OCI-LY3 (cell line): ENCODE measurements around the gene ETV3L.

Experiments used
- H2AFZ ChIP-seq: fragments of 200-600, 300-600 bp; shearing (Covaris generic); 2 replicates; pipeline ENCODE4 v1.6.0; 2014; ENCODE audit warnings: antibody characterized with exemption, low read depth, low read length
- H3K27ac ChIP-seq: fragments of 200-600, 300-600 bp; sonication (generic); 2 replicates; pipeline ENCODE4 v1.5.1; 2014; ENCODE audit warnings: mild to moderate bottlenecking, low read length, moderate library complexity, mixed read lengths
- H3K27me3 ChIP-seq: fragments of 200-600, 300-600 bp; sonication (generic); 2 replicates; pipeline ENCODE4 v1.6.1; 2014; ENCODE audit warnings: low read depth, low read length, mixed read lengths
- H3K36me3 ChIP-seq: fragments of 200-600, 300-600 bp; sonication (generic); replicated peaks from 2 replicates; pipeline ENCODE3; 2014; ENCODE audit warnings: low read depth, low read length, mixed read lengths
- H3K4me1 ChIP-seq: fragments of 300-600, 200-600 bp; sonication (generic); 2 replicates; pipeline ENCODE4 v1.6.1; 2014; ENCODE audit warnings: low read length, mixed read lengths
- H3K4me2 ChIP-seq: fragments of 200-600, 300-600 bp; sonication (generic); 2 replicates; pipeline ENCODE4 v1.6.1; 2014; ENCODE audit warnings: low read length, mixed read lengths
- H3K4me3 ChIP-seq: fragments of 300-600, 200-600 bp; sonication (generic); 2 replicates; pipeline ENCODE4 v1.5.1; 2014; ENCODE audit warnings: antibody characterized with exemption, mild to moderate bottlenecking, low read length, moderate library complexity
- H3K79me2 ChIP-seq: fragments of 300-600, 200-600 bp; shearing (Covaris generic); 2 replicates; pipeline ENCODE4 v1.6.1; 2014; ENCODE audit warnings: mild to moderate bottlenecking, low read length, mixed read lengths
- H3K9ac ChIP-seq: fragments of 300-600, 200-600 bp; shearing (Covaris generic); 2 replicates; pipeline ENCODE4 v1.6.0; 2014; ENCODE audit warnings: mild to moderate bottlenecking, low read length, moderate library complexity
- H3K9me3 ChIP-seq: fragments of 200-600, 300-600 bp; shearing (Covaris generic); 2 replicates; pipeline ENCODE4 v1.6.1; 2014; ENCODE audit warnings: low read length, mixed read lengths; ENCODE audit not compliant: insufficient read depth
- H4K20me1 ChIP-seq: fragments of 200-600, 300-600 bp; sonication (generic); 2 replicates; pipeline ENCODE4 v1.6.1; 2016; ENCODE audit warnings: low read length, mixed read lengths; ENCODE audit not compliant: insufficient read depth
- EZH2phosphoT487 ChIP-seq: fragments of 200-600 bp; shearing (Covaris generic); IDR thresholded peaks from 2 replicates; pipeline ENCODE4 v1.6.1; 2018; ENCODE audit warnings: antibody characterized with exemption, mixed run types, low read depth
- TF ChIP-seq, protein P1 (sequence below): fragments of 200-600, 300-600 bp; sonication (generic); IDR thresholded peaks from 2 replicates; pipeline ENCODE4 v1.5.1; 2014; ENCODE audit warnings: antibody characterized with exemption, low read length, low read depth

Gene ETV3L

DNA sequence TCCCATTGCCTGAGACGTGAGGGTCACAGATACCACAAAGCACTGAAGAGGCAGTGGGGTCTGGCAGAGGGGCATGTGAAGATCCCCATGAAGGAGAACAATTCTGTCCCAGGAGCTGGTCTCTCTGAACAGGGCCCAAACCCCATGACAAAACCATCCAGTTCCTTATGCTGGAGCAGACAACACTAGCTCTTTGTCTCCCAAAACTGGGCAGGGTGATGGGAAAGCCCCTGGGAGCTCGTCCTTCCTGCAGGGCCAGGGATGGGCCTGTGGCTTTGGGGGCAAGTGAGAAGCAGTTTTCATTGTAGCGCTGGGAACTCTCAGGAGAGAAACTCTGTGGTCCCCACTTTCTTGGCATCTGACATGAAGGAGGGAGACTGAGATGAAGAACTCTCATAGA, 8.8 kb downstream of the ETV3L start:
- no peak overlapping the region for H3K27ac ChIP-seq
- H3K36me3 ChIP-seq, result no peaks in the 10 kb centered on the region
- peak overlapping the region; percentile 22; the same call in 1 of the 2 replicates for H2AFZ ChIP-seq
- H3K27me3 ChIP-seq, result no peaks in the 10 kb centered on the region
- H4K20me1 ChIP-seq, result no peaks in the 10 kb centered on the region
- H3K4me3 ChIP-seq, result no peak overlapping the region
- H3K4me2 ChIP-seq, result no peak overlapping the region
- no peak overlapping the region for H3K9ac ChIP-seq
- H3K79me2 ChIP-seq, result no peaks in the 10 kb centered on the region
- TF ChIP-seq EZH2phosphoT487, result no peak
- TF ChIP-seq, protein P1, sequence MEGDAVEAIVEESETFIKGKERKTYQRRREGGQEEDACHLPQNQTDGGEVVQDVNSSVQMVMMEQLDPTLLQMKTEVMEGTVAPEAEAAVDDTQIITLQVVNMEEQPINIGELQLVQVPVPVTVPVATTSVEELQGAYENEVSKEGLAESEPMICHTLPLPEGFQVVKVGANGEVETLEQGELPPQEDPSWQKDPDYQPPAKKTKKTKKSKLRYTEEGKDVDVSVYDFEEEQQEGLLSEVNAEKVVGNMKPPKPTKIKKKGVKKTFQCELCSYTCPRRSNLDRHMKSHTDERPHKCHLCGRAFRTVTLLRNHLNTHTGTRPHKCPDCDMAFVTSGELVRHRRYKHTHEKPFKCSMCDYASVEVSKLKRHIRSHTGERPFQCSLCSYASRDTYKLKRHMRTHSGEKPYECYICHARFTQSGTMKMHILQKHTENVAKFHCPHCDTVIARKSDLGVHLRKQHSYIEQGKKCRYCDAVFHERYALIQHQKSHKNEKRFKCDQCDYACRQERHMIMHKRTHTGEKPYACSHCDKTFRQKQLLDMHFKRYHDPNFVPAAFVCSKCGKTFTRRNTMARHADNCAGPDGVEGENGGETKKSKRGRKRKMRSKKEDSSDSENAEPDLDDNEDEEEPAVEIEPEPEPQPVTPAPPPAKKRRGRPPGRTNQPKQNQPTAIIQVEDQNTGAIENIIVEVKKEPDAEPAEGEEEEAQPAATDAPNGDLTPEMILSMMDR, result no peak
- H3K9me3 ChIP-seq, result no peaks in the 10 kb centered on the region
- peaks cover 24% of the 10 kb centered on the region for H3K4me1 ChIP-seq

GRCh38 chr1:157090196-157090647, 9.4 kb downstream of the ETV3L start:
- no peaks in the 10 kb centered on the region for H4K20me1 ChIP-seq
- no peak overlapping the region for H3K4me3 ChIP-seq
- H3K9ac ChIP-seq, result no peak overlapping the region
- no peak overlapping the region for H3K27ac ChIP-seq
- H3K79me2 ChIP-seq, result no peaks in the 10 kb centered on the region
- no peaks in the 10 kb centered on the region for H3K27me3 ChIP-seq
- peaks cover 24% of the 10 kb centered on the region for H3K4me1 ChIP-seq
- peak overlapping the region; percentile 22 for H2AFZ ChIP-seq
- TF ChIP-seq, protein P1, result peak; percentile 99
- TF ChIP-seq EZH2phosphoT487, result no peak
- no peaks in the 10 kb centered on the region for H3K36me3 ChIP-seq
- no peaks in the 10 kb centered on the region for H3K9me3 ChIP-seq
- H3K4me2 ChIP-seq, result peak overlapping the region; percentile 39

- Histone ChIP-seq H3K9ac (no peak overlapping the region), H3K4me3 (no peak overlapping the region), H3K4me1 (peaks cover 24% of the 10 kb centered on the region), H2AFZ (peak overlapping the region; percentile 3; the same call in 1 of the 2 replicates), H3K36me3 (no peaks in the 10 kb centered on the region), H3K27ac (no peak overlapping the region), H3K79me2 (no peaks in the 10 kb centered on the region), H4K20me1 (no peaks in the 10 kb centered on the region), H3K27me3 (no peaks in the 10 kb centered on the region), H3K4me2 (no peak overlapping the region), H3K9me3 (no peaks in the 10 kb centered on the region)
- TF ChIP-seq, protein P1, result no peak
- no peak for TF ChIP-seq EZH2phosphoT487
Measured at GRCh38 chr1:157089789-157090188, 9.8 kb downstream of the ETV3L start.

- Histone ChIP-seq H3K27ac (no peak overlapping the region), H3K27me3 (no peaks in the 10 kb centered on the region), H3K9ac (no peak overlapping the region), H3K79me2 (no peaks in the 10 kb centered on the region), H3K4me2 (no peak overlapping the region), H4K20me1 (no peaks in the 10 kb centered on the region), H3K36me3 (no peaks in the 10 kb centered on the region), H3K4me3 (no peak overlapping the region), H3K4me1 (peaks cover 24% of the 10 kb centered on the region), H3K9me3 (no peaks in the 10 kb centered on the region), H2AFZ (no peak overlapping the region)
- TF ChIP-seq, protein P1, result no peak
- no peak for TF ChIP-seq EZH2phosphoT487
Measured at GRCh38 chr1:157088607-157089006, 11.0 kb downstream of the ETV3L start.
